Right lobe of liver (tissue), 4 donors: ENCODE measurements around the gene METTL22.

ENCODE experiments used
- CTCF ChIP-seq, 4 donors: fragments of 200-600 bp in 3 of 4; fragments of 450-650 bp in 1 of 4; IDR thresholded peaks; one replicate each; pipeline versions ENCODE4 v1.5.1 to v1.8.0; 2016 to 2022; ENCODE audit warnings: antibody characterized with exemption in 4 of 4, mild to moderate bottlenecking in 2 of 4
- POLR2A ChIP-seq: fragments of 450-650 bp; IDR thresholded peaks from one replicate; pipeline ENCODE4 v1.6.1; 2017; ENCODE audit warnings: antibody characterized with exemption, mild to moderate bottlenecking
- donor health status: DM: no; HTN: no; CAD: no.
- donor health status: DM: no; HTN: no; CAD: no.
- donor health status: DM: no; HTN: yes; CAD: no.

DNA sequence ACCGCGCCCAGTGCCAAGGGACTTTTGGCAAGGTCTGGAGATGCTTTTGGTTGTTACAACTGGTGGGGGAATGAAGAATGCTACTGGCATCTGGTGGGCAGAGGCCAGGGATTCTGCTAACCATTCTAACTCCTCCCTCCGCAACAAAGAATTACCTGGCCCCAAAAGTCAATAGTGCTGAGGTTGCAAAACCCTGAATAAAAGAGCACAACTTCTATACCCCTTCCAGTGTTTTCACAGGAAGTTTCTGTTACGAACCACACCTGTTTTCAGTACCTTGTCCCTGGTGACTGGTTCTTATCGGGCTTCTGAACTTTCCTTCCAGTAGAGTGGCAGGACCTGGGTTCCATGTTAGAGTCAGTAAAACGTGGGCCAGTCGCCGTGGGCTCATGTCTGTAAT, 70.2 kb downstream of the METTL22 start:
- TF ChIP-seq CTCF (IDR thresholded peaks at IDR 0.05) (no peak), POLR2A (no peak)
